Mesenchymal stem cell (in vitro differentiated cells and primary cell): ENCODE data around the gene PLCB1.

Source experiments
- DNase-seq: peaks from one replicate; pipeline ENCODE4 v3.0.0-alpha.2; 2013
- H2AFZ ChIP-seq: one replicate; pipeline ENCODE4 v1.6.1; 2013; ENCODE audit warnings: low read depth, mild to moderate bottlenecking, control low read depth, inconsistent platforms, low read length, moderate library complexity
- H2AK5ac ChIP-seq: 2 replicates; pipeline ENCODE4 v1.6.1; 2013; ENCODE audit warnings: low read length, moderate library complexity, mild to moderate bottlenecking, inconsistent platforms; ENCODE audit not compliant: severe bottlenecking
- H2BK120ac ChIP-seq: one replicate; pipeline ENCODE4 v1.6.1; 2013; ENCODE audit warnings: low read depth, mild to moderate bottlenecking, inconsistent platforms, low read length, moderate library complexity
- H2BK12ac ChIP-seq, 2 experiments: one replicate each; pipeline ENCODE4 v1.6.1; 2013; ENCODE audit warnings: inconsistent platforms in 2 of 2, low read length in 2 of 2, mild to moderate bottlenecking in 2 of 2, moderate library complexity in 2 of 2, control low read depth in 1 of 2
- H2BK15ac ChIP-seq: one replicate; pipeline ENCODE4 v1.6.1; 2013; ENCODE audit warnings: mild to moderate bottlenecking, low read depth, inconsistent platforms; ENCODE audit not compliant: poor library complexity, severe bottlenecking
- H2BK5ac ChIP-seq: 2 replicates; pipeline ENCODE4 v1.6.1; 2013; ENCODE audit warnings: low read depth, mild to moderate bottlenecking, low read length, control low read depth, inconsistent platforms; ENCODE audit not compliant: poor library complexity, severe bottlenecking
- H3K14ac ChIP-seq, 2 experiments: one replicate each; pipeline ENCODE4 v1.6.1; 2013; ENCODE audit warnings: inconsistent platforms in 2 of 2, low read length in 2 of 2, control low read depth in 1 of 2, mild to moderate bottlenecking in 1 of 2, moderate library complexity in 1 of 2
- H3K18ac ChIP-seq, 2 experiments: one replicate each; pipeline ENCODE4 v1.6.1; 2013; ENCODE audit warnings: inconsistent platforms in 2 of 2, low read length in 2 of 2, control low read depth in 1 of 2, low read depth in 1 of 2, mild to moderate bottlenecking in 1 of 2
- H3K23ac ChIP-seq, 2 experiments: one replicate each; pipeline ENCODE4 v1.6.1; 2013; ENCODE audit warnings: inconsistent platforms in 2 of 2, low read length in 2 of 2, mild to moderate bottlenecking in 2 of 2, moderate library complexity in 2 of 2, control low read depth in 1 of 2
- H3K27ac ChIP-seq: 2 replicates; pipeline ENCODE4 v1.5.1; 2013; ENCODE audit warnings: mild to moderate bottlenecking, moderate library complexity, low read length, control low read depth, inconsistent platforms; ENCODE audit not compliant: poor library complexity, severe bottlenecking
- H3K27me3 ChIP-seq, 2 experiments: 2 replicates each; pipeline versions ENCODE4 v1.6.1 to v1.7.0; 2013; ENCODE audit warnings: low read length in 2 of 2, mild to moderate bottlenecking in 2 of 2, moderate library complexity in 2 of 2, control low read depth in 1 of 2, inconsistent platforms in 1 of 2; ENCODE audit not compliant: control insufficient read depth in 1 of 2, insufficient read depth in 1 of 2
- H3K36me3 ChIP-seq, 2 experiments: 2 replicates each; pipeline versions ENCODE4 v1.6.1 to v1.7.0; 2013; ENCODE audit warnings: low read length in 2 of 2, control low read depth in 1 of 2, inconsistent platforms in 1 of 2, low read depth in 1 of 2, mild to moderate bottlenecking in 1 of 2; ENCODE audit not compliant: insufficient read depth in 2 of 2, control insufficient read depth in 1 of 2
- H3K4ac ChIP-seq, 2 experiments: one replicate each; pipeline ENCODE4 v1.6.1; 2013; ENCODE audit warnings: inconsistent platforms in 2 of 2, low read length in 2 of 2, mild to moderate bottlenecking in 2 of 2, moderate library complexity in 2 of 2, control low read depth in 1 of 2, low read depth in 1 of 2
- H3K4me1 ChIP-seq: 2 replicates; pipeline ENCODE4 v1.6.1; 2013; ENCODE audit warnings: low read depth, low read length, control low read depth; ENCODE audit not compliant: control insufficient read depth, insufficient read depth
- H3K4me2 ChIP-seq: 2 replicates; pipeline ENCODE4 v1.6.1; 2013; ENCODE audit warnings: low read length, mild to moderate bottlenecking, inconsistent platforms; ENCODE audit not compliant: poor library complexity, severe bottlenecking
- H3K4me3 ChIP-seq, 2 experiments: 2 replicates each; pipeline versions ENCODE4 v1.5.1 to v1.7.0; 2013; ENCODE audit warnings: low read length in 2 of 2, mild to moderate bottlenecking in 2 of 2, control low read depth in 1 of 2, low read depth in 1 of 2; ENCODE audit not compliant: insufficient read depth in 1 of 2
- H3K79me1 ChIP-seq: replicated peaks from 2 replicates; pipeline ENCODE4 v1.6.1; 2013; ENCODE audit warnings: mild to moderate bottlenecking, control low read depth, low read length, inconsistent platforms; ENCODE audit not compliant: poor library complexity, severe bottlenecking
- H3K9ac ChIP-seq: 2 replicates; pipeline ENCODE4 v1.7.0; 2013; ENCODE audit warnings: mild to moderate bottlenecking, low read length, moderate library complexity
- H3K9me3 ChIP-seq: 2 replicates; pipeline ENCODE4 v1.7.0; 2013; ENCODE audit warnings: mild to moderate bottlenecking, low read length; ENCODE audit not compliant: control insufficient read depth
- H4K8ac ChIP-seq: one replicate; pipeline ENCODE4 v1.6.1; 2013; ENCODE audit warnings: inconsistent platforms, mild to moderate bottlenecking, low read length, moderate library complexity
- H4K91ac ChIP-seq: one replicate; pipeline ENCODE4 v1.6.1; 2013; ENCODE audit warnings: mild to moderate bottlenecking, low read length, inconsistent platforms
- WGBS: methylation state at CpG from one replicate; pipeline ENCODE4 v1.1.7; 2013; ENCODE audit warnings: mixed read lengths; 5-methylcytosine and 5-hydroxymethylcytosine counted together

PLCB1 gene

GRCh38 chr20:8231038-8231437 is 99.0 kb downstream of the PLCB1 start:
- Histone ChIP-seq H3K4me3 (no peak overlapping the region), H3K14ac (no peak overlapping the region), H3K79me1 (no peaks in the 10 kb centered on the region), H3K23ac (no peak overlapping the region), H4K8ac (no peak overlapping the region), H3K27ac (no peak overlapping the region), H2BK5ac (no peak overlapping the region), H3K9ac (no peak overlapping the region), H3K18ac (no peak overlapping the region), H3K4me1 (no peaks in the 10 kb centered on the region), H2BK15ac (no peak overlapping the region), H3K36me3 (no peaks in the 10 kb centered on the region), H4K91ac (no peak overlapping the region), H3K4me2 (no peak overlapping the region), H2AK5ac (no peak overlapping the region), H3K27me3 (no peaks in the 10 kb centered on the region), H2BK120ac (no peak overlapping the region), H2AFZ (no peak overlapping the region), H3K9me3 (no peaks in the 10 kb centered on the region), H3K4ac (no peak overlapping the region), H2BK12ac (no peak overlapping the region)
- no peak for DNase-seq

GRCh38 chr20:8232332-8232731 is 100.3 kb downstream of the PLCB1 start:
- no peak overlapping the region for H4K8ac ChIP-seq
- no peak overlapping the region for H2AFZ ChIP-seq
- no peak overlapping the region for H2BK5ac ChIP-seq
- H3K23ac ChIP-seq = no peak overlapping the region
- no peak overlapping the region for H3K14ac ChIP-seq
- H3K18ac ChIP-seq = no peak overlapping the region
- no peak overlapping the region for H2AK5ac ChIP-seq
- H3K9me3 ChIP-seq = no peaks in the 10 kb centered on the region
- no peak overlapping the region for H2BK120ac ChIP-seq
- no peak overlapping the region for H3K4ac ChIP-seq
- no peak overlapping the region for H4K91ac ChIP-seq
- H3K27me3 ChIP-seq = no peaks in the 10 kb centered on the region
- H3K4me2 ChIP-seq = no peak overlapping the region
- H3K9ac ChIP-seq = no peak overlapping the region
- 91% methylated on average over 3 of the region's 3 CpGs for WGBS
- no peak for DNase-seq
- H2BK15ac ChIP-seq = no peak overlapping the region
- no peak overlapping the region for H2BK12ac ChIP-seq
- H3K36me3 ChIP-seq = no peaks in the 10 kb centered on the region
- H3K79me1 ChIP-seq = no peaks in the 10 kb centered on the region
- no peak overlapping the region for H3K4me3 ChIP-seq
- no peak overlapping the region for H3K27ac ChIP-seq
- H3K4me1 ChIP-seq = no peaks in the 10 kb centered on the region

DNA sequence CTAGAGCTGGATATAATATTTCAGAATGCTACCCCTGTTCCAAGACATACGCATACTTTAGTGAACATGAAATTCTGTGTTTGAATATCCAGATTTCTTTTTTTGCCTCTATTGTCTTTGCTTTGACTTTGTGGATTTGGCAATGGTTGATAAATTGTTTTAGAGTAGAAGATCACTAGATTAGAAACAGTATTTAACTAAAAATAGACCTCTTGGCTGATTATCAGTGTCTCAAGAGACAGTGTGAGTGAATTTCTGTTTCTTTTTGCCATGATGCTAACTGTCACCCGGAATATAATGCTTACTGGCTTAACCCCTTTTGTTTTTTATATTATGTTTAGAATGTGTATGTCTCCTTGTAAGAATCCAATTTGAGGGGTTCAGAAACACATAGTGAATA is 102.5 kb downstream of the PLCB1 start:
- no peak overlapping the region for H2AK5ac ChIP-seq
- no peaks in the 10 kb centered on the region for H3K79me1 ChIP-seq
- H4K8ac ChIP-seq = no peak overlapping the region
- no peaks in the 10 kb centered on the region for H3K4me1 ChIP-seq
- H3K27ac ChIP-seq = no peak overlapping the region
- no peak overlapping the region for H2BK12ac ChIP-seq
- H3K14ac ChIP-seq = no peak overlapping the region
- no peaks in the 10 kb centered on the region for H3K9me3 ChIP-seq
- peak overlapping the region; percentile 34 for H3K9ac ChIP-seq
- peak overlapping the region in 1 of 2 experiments; percentile 44 for H3K4me3 ChIP-seq
- no peak overlapping the region for H2BK5ac ChIP-seq
- no peak overlapping the region for H3K18ac ChIP-seq
- H3K23ac ChIP-seq = no peak overlapping the region
- no peak overlapping the region for H4K91ac ChIP-seq
- H3K27me3 ChIP-seq = no peaks in the 10 kb centered on the region
- no peak overlapping the region for H2BK15ac ChIP-seq
- no peaks in the 10 kb centered on the region for H3K36me3 ChIP-seq
- 100% methylated on average over 1 of the region's 2 CpGs for WGBS
- H3K4ac ChIP-seq = no peak overlapping the region
- H2BK120ac ChIP-seq = no peak overlapping the region
- no peak overlapping the region for H2AFZ ChIP-seq
- H3K4me2 ChIP-seq = no peak overlapping the region
- DNase-seq = no peak

- Histone ChIP-seq H3K23ac (no peak overlapping the region), H3K27me3 (no peaks in the 10 kb centered on the region), H3K36me3 (no peaks in the 10 kb centered on the region), H3K4ac (peak overlapping the region in 1 of 2 experiments; percentile 11), H3K4me1 (no peaks in the 10 kb centered on the region), H2BK15ac (no peak overlapping the region), H3K9ac (no peak overlapping the region), H4K91ac (no peak overlapping the region), H3K4me3 (no peak overlapping the region), H3K4me2 (no peak overlapping the region), H3K9me3 (no peaks in the 10 kb centered on the region), H2AK5ac (no peak overlapping the region), H3K79me1 (no peaks in the 10 kb centered on the region), H3K14ac (no peak overlapping the region), H4K8ac (no peak overlapping the region), H2BK12ac (no peak overlapping the region), H2AFZ (no peak overlapping the region), H3K18ac (peak overlapping the region in 1 of 2 experiments; percentile 52), H2BK120ac (no peak overlapping the region), H2BK5ac (no peak overlapping the region), H3K27ac (no peak overlapping the region)
- 80% methylated on average over 2 of the region's 2 CpGs for WGBS
- no peak for DNase-seq
These were observed 110.0 kb downstream of the PLCB1 start for GRCh38 chr20:8242066-8242465.
